GM19035 (cell line): Measurements from ENCODE around the gene UGT1A8.

Source experiments
- ATAC-seq: cut with Tn5 transposase; IDR thresholded peaks from one replicate; pipeline ENCODE4 v1.9.1; 2021; ENCODE audit not compliant: unreplicated experiment

UGT1A8 gene

GRCh38 chr2:233817361-233817911 is 200.0 kb downstream of the UGT1A8 start:
- no peak for ATAC-seq

GRCh38 chr2:233817995-233818638 is 200.7 kb downstream of the UGT1A8 start:
- no peak for ATAC-seq

GRCh38 chr2:233818639-233819621 is 201.5 kb downstream of the UGT1A8 start:
- no peak for ATAC-seq

- ATAC-seq, result no peak
Observed at GRCh38 chr2:233819884-233820773, 202.7 kb downstream of the UGT1A8 start.

GRCh38 chr2:233820774-233821105 is 203.3 kb downstream of the UGT1A8 start:
- no peak for ATAC-seq

- ATAC-seq, result no peak
Observed at GRCh38 chr2:233821196-233821595, 203.8 kb downstream of the UGT1A8 start.

- ATAC-seq, result no peak
Observed at GRCh38 chr2:233821709-233822100, 204.3 kb downstream of the UGT1A8 start.

- ATAC-seq, result no peak
Observed at GRCh38 chr2:233822101-233822771, 204.8 kb downstream of the UGT1A8 start.
